ENCODE results near the gene AMPD1.

DNA sequence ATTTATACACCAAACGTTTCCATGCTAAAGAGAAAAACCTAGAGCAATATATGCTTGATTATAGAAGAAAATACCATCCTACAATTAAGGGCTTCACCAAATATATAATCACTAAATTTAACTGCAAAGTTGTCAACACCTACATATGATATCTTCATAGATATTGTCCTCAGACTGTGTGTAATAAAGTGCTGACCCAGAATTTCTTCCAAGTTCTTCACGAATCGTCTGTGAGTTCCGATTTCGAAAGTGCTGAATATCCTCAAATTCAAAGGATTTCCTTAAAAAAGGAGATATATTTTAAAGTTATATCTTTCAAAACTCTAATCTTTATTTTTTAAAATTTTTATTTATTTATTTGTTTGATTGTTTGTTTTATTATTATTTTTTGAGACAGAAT is 72.0 kb downstream of the AMPD1 start:
- TF ChIP-seq, protein P1, sequence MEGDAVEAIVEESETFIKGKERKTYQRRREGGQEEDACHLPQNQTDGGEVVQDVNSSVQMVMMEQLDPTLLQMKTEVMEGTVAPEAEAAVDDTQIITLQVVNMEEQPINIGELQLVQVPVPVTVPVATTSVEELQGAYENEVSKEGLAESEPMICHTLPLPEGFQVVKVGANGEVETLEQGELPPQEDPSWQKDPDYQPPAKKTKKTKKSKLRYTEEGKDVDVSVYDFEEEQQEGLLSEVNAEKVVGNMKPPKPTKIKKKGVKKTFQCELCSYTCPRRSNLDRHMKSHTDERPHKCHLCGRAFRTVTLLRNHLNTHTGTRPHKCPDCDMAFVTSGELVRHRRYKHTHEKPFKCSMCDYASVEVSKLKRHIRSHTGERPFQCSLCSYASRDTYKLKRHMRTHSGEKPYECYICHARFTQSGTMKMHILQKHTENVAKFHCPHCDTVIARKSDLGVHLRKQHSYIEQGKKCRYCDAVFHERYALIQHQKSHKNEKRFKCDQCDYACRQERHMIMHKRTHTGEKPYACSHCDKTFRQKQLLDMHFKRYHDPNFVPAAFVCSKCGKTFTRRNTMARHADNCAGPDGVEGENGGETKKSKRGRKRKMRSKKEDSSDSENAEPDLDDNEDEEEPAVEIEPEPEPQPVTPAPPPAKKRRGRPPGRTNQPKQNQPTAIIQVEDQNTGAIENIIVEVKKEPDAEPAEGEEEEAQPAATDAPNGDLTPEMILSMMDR (conservative IDR thresholded peaks at IDR 0.05; ENCODE audit: low read depth in 2 of 2): no peak
- TF ChIP-seq EZH2phosphoT487 (IDR thresholded peaks at IDR 0.05; ENCODE audit: unreplicated experiment) (no peak), JUNB (IDR thresholded peaks at IDR 0.05; ENCODE audit: unreplicated experiment) (no peak), POLR2AphosphoS5 (IDR thresholded peaks at IDR 0.05; ENCODE audit: low read depth) (no peak)
- TF ChIP-seq, protein P2, sequence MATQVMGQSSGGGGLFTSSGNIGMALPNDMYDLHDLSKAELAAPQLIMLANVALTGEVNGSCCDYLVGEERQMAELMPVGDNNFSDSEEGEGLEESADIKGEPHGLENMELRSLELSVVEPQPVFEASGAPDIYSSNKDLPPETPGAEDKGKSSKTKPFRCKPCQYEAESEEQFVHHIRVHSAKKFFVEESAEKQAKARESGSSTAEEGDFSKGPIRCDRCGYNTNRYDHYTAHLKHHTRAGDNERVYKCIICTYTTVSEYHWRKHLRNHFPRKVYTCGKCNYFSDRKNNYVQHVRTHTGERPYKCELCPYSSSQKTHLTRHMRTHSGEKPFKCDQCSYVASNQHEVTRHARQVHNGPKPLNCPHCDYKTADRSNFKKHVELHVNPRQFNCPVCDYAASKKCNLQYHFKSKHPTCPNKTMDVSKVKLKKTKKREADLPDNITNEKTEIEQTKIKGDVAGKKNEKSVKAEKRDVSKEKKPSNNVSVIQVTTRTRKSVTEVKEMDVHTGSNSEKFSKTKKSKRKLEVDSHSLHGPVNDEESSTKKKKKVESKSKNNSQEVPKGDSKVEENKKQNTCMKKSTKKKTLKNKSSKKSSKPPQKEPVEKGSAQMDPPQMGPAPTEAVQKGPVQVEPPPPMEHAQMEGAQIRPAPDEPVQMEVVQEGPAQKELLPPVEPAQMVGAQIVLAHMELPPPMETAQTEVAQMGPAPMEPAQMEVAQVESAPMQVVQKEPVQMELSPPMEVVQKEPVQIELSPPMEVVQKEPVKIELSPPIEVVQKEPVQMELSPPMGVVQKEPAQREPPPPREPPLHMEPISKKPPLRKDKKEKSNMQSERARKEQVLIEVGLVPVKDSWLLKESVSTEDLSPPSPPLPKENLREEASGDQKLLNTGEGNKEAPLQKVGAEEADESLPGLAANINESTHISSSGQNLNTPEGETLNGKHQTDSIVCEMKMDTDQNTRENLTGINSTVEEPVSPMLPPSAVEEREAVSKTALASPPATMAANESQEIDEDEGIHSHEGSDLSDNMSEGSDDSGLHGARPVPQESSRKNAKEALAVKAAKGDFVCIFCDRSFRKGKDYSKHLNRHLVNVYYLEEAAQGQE (IDR thresholded peaks at IDR 0.05; ENCODE audit: unreplicated experiment): no peak
